ENCODE measurements around the gene CEP104.

DNA sequence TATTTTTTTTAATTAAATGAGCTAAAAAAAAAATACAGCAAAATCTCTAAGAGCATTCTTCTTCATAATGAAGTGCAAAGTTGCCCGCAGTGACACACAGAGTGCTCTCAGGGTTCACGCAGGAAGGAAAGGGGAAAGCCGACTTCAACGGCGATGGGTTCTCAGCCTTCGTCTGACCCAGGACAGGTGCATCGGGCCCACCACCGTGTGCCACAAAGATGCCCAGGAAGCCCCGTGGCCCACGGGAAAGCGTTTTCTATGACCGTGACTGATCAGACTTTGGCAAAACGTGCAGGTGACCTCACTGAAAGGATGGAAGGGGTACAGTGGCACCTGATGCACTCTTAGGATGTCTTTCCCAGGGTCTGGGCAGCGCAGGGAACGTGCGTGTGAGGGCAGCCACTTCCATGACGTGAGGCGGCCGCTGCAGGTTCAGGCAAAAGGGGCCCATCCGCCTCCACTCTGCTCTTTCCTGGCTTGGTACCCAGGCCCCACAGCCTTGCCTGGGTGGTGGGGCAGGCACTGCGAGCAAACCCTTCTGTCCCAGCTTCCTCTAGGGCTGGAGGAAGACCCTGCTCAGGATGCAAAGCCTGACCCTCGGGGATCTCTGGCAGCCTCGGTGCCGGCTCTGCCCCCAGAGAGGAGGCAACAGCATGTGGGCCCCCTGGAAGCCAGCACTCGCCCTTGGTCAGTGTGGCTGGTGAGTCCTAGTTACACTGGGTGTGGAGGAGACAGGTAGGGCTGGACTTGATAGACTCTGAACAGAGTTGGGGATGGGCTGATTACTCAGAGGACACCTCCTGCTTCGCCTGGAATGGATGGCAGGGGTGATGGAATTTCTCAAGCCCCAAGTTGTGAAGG lies 69.0 kb downstream of the CEP104 start:
- no peak for TF ChIP-seq POLR2A (IDR thresholded peaks at IDR 0.05)
- no peak for TF ChIP-seq POLR2AphosphoS5 (IDR thresholded peaks at IDR 0.05)
- TF ChIP-seq, protein P1, sequence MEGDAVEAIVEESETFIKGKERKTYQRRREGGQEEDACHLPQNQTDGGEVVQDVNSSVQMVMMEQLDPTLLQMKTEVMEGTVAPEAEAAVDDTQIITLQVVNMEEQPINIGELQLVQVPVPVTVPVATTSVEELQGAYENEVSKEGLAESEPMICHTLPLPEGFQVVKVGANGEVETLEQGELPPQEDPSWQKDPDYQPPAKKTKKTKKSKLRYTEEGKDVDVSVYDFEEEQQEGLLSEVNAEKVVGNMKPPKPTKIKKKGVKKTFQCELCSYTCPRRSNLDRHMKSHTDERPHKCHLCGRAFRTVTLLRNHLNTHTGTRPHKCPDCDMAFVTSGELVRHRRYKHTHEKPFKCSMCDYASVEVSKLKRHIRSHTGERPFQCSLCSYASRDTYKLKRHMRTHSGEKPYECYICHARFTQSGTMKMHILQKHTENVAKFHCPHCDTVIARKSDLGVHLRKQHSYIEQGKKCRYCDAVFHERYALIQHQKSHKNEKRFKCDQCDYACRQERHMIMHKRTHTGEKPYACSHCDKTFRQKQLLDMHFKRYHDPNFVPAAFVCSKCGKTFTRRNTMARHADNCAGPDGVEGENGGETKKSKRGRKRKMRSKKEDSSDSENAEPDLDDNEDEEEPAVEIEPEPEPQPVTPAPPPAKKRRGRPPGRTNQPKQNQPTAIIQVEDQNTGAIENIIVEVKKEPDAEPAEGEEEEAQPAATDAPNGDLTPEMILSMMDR (IDR thresholded peaks at IDR 0.05): no peak
- TF ChIP-seq EP300 (IDR thresholded peaks at IDR 0.05): no peak

All from suprapubic skin (tissue), 4 donors.